Measurements from ENCODE around the gene MAVS. TPM values are rescaled to one million over a fixed set of nuclear protein-coding genes. Genes with fewer than 3 reads are reported as not detected.

Gene MAVS
- total and polyA plus RNA-seq, 9 of the 15 experiments (the other 6 are each of a cell fraction or from before 2014, with no cell fraction given): 1.6 to 22.0 (median 11.3) TPM

- no TSS peak for BruUV-seq (replicated peaks)
- Histone ChIP-seq H3K9ac (ENCODE audit: insufficient read depth in 1 of 2, low read depth in 2 of 2, low read length in 2 of 2) (no peak overlapping the region), H3K36me3 (ENCODE audit: control insufficient read depth, insufficient read depth, low read length) (peaks cover 9% of the 10 kb centered on the region; the same call in 1 of the 3 replicates), H3K27ac (ENCODE audit: extremely low read depth, low read depth, low read length) (no peak overlapping the region), H2AFZ (ENCODE audit: low read depth, low read length) (no peak overlapping the region), H3K4me2 (ENCODE audit: insufficient read depth, low read length) (no peak overlapping the region), H3K27me3 (ENCODE audit: control insufficient read depth in 2 of 2, insufficient read depth in 2 of 2, low read length in 2 of 2) (no peaks in the 10 kb centered on the region), H3K9me3 (replicated peaks; ENCODE audit: control insufficient read depth, insufficient read depth, low read depth, low read length) (no peaks in the 10 kb centered on the region), H3K79me2 (ENCODE audit: control insufficient read depth, insufficient read depth, low read length) (no peaks in the 10 kb centered on the region), H3K4me1 (replicated peaks in 1 of 2; ENCODE audit: control insufficient read depth in 2 of 2, insufficient read depth in 2 of 2, low read length in 2 of 2) (no peaks in the 10 kb centered on the region; a peak in 2 of 5 replicates), H3K9me1 (ENCODE audit: control insufficient read depth, insufficient read depth, low read length) (no peaks in the 10 kb centered on the region), H4K20me1 (replicated peaks; ENCODE audit: control insufficient read depth, insufficient read depth, low read length) (no peaks in the 10 kb centered on the region), H3K4me3 (no peak overlapping the region)
- no peak for TF ChIP-seq RBM15 (IDR thresholded peaks at IDR 0.05; ENCODE audit: insufficient read depth, low read length)
- TF ChIP-seq HLTF (IDR thresholded peaks at IDR 0.05): no peak
- no peak for TF ChIP-seq MCM3 (IDR thresholded peaks at IDR 0.05)
- no peak for TF ChIP-seq BDP1 (IDR thresholded peaks at IDR 0.05; ENCODE audit: insufficient read depth, insufficient read length)
- TF ChIP-seq HNRNPK (IDR thresholded peaks at IDR 0.05; ENCODE audit: low read depth, low read length, poor library complexity, severe bottlenecking): no peak
- no peak for TF ChIP-seq HDAC2 (IDR thresholded peaks at IDR 0.05)
- no peak for TF ChIP-seq THRB (CRISPR knock-in tag; conservative IDR thresholded peaks at IDR 0.05)
- TF ChIP-seq ATF7 (IDR thresholded peaks at IDR 0.05): no peak
- TF ChIP-seq KLF16 (IDR thresholded peaks at IDR 0.05): no peak
- no peak for TF ChIP-seq CTBP1 (IDR thresholded peaks at IDR 0.05; ENCODE audit: borderline replicate concordance)
- no peak for TF ChIP-seq HDGF (IDR thresholded peaks at IDR 0.05)
- no peak for TF ChIP-seq EWSR1 (IDR thresholded peaks at IDR 0.05; ENCODE audit: borderline replicate concordance, low read depth, partially characterized antibody)
- no peak for TF ChIP-seq ZNF639 (CRISPR knock-in tag; conservative IDR thresholded peaks at IDR 0.05 in 1 of 2, IDR thresholded peaks at IDR 0.05 in 1 of 2)
- TF ChIP-seq CBFA2T2 (conservative IDR thresholded peaks at IDR 0.05): no peak
- TF ChIP-seq PHTF2 (CRISPR knock-in tag; IDR thresholded peaks at IDR 0.05): no peak
- TF ChIP-seq PPARD (CRISPR knock-in tag; IDR thresholded peaks at IDR 0.05): no peak
- TF ChIP-seq LEF1 (IDR thresholded peaks at IDR 0.05): no peak
- no peak for TF ChIP-seq FOXA3 (CRISPR knock-in tag; conservative IDR thresholded peaks at IDR 0.05 in 1 of 2, IDR thresholded peaks at IDR 0.05 in 1 of 2)
- CTCF ChIA-PET (ENCODE audit: low intra/inter-chr PET ratio): no interaction called here
- 44% methylated on average over 1 of the region's 1 CpG for WGBS (ENCODE audit: insufficient coverage, low coverage, missing lambda C conversion rate)
- DNase-seq (ENCODE audit: extremely low read depth in 1 of 4, low spot score in 3 of 4) (no peak), FAIRE-seq (no peak), ATAC-seq (no peak)
- POLR2A ChIA-PET: interaction anchor here (0.9 to 1.5 kb wide), 3 partner anchors 8 to 34 kb away, joined by 3 to 5 read pairs (median 4); no protein-coding TSS in a partner anchor
- intact Hi-C loops (cut with micrococcal nuclease) (no loop called here), in situ Hi-C loops (cut with MboI) (no loop called here)
These were observed 29.4 kb downstream of the MAVS start for GRCh38 chr20:3876000-3876399.
